HG03439 (cell line): Measurements from ENCODE around the gene RPH3AL.

ENCODE experiments used
- ATAC-seq: cut with Tn5 transposase; IDR thresholded peaks from one replicate; pipeline ENCODE4 v1.9.1; 2021; ENCODE audit warnings: mild to moderate bottlenecking, moderate library complexity; ENCODE audit not compliant: unreplicated experiment

The RPH3AL gene

GRCh38 chr17:352421-353212, at the start of gene RPH3AL:
RPH3AL (minus strand) TSS chr17:352807; CDS start chr17:327543, 25,264 bp downstream.
- no peak for ATAC-seq

GRCh38 chr17:400257-400656, 47.6 kb upstream of the RPH3AL start:
- no peak for ATAC-seq

DNA sequence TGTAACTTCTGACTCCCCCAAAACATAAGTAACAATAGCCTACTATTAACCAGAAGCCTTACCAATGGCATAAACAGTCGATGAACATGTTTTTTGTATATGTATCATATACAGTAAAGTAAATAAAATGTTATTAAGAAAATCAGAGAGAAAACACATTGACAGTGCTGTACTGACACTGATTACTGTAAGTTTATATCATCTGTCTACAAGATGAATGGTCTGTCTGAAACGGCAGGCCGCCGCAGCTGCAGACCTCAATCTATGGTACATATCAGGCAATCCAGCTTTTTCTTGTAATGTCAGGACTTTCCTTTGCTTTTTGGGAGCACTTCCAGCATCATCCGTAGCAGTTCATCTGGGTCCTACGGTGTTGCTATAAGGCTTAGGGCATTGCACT, 44.2 kb upstream of the RPH3AL start:
- ATAC-seq = no peak

DNA sequence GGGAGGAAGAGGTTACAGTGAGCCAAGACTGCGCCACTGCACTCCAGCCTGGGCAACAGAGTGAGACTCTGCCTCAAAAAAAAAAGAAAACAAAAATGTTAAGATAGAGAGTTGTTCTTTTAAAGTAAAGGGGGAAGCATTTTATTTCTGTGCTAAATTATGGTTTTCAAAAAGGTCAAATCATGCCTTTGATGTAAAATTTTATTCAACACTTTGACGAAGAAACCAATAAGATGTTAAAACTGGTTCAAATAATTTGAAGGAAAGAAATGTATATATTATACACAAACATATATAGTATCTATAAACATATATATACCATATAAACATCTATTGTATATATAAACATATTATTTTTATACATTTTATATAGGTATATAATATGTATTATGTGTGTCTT, 43.4 kb upstream of the RPH3AL start:
- ATAC-seq = no peak

DNA sequence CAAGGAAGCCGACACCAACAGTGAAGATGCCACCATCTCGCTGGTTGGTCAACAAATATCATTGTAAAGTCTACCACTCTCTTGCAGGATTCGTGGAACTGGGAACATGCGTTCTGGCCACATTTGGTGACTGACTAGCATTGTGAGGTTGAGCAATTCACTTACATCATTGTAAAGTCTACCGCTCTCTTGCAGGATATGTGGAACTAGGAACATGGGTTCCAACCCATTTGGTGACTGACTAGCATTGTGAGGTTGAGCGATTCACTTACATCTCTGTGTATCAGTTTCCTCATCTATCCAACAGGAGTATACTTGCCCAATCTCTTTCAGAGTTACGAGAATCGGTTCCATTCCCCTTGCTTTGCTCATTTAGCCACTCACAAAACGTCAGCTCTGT, 42.6 kb upstream of the RPH3AL start:
- ATAC-seq = no peak

- no peak for ATAC-seq
Measured at GRCh38 chr17:394718-395095, 42.1 kb upstream of the RPH3AL start.

GRCh38 chr17:393806-394717, 41.5 kb upstream of the RPH3AL start:
- ATAC-seq = no peak

DNA sequence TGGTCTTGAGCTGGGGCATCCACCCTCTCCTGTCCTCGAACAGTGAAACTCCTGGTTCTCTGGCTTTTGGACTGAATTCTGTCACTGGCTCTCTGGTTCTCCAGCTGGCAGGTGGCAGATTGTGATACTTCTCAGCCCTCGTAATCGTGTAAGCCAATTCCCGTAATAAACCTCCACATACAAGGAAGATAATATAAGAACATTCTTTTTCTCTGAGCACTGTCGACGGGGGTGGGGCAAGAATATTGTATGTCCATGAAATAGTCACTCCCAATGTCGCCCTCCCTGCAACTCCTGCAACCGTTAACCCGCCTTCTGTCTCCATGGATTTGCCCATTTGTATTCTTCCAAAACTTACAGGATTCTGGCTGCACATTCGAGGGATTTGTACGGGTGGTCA, 39.2 kb upstream of the RPH3AL start:
- ATAC-seq = no peak

GRCh38 chr17:390025-390424, 37.4 kb upstream of the RPH3AL start:
- no peak for ATAC-seq

- ATAC-seq = no peak
Measured at GRCh38 chr17:388087-388486, 35.5 kb upstream of the RPH3AL start.

GRCh38 chr17:386141-386876, 33.7 kb upstream of the RPH3AL start:
- ATAC-seq = no peak

GRCh38 chr17:385836-386140, 33.2 kb upstream of the RPH3AL start:
- no peak for ATAC-seq

DNA sequence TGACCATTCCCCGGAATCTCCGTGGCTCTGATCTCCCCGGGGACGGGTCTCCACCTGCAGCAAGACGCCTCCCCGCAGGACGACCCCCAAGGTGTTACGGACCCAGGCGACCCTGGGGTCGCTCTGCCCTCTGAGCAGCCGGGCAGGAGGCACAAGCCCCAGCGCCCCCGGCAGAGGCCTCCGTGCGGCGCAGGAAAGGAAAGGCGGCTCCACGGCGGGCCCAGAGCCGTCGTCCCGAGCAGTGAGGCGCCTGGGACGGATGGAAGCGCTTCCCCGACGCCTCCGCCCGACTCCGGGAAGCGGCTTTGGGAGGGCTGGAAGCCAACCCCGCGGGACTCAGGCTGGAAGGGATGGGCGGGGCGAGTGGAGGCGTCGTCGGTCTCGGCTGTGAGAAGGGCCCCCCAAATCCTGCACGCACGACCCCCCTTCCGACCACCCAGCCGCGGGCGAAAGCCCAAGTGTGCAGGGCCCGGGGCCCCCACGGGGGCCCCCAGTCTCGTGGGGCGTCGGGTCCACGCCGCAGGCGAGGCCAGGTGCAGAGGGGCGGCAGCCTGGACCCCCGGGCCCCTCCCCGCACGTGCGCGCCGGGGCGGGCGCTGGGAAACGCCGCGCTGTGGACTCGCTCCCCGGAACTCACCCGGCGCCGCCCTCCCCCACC, 32.7 kb upstream of the RPH3AL start:
- ATAC-seq = no peak

DNA sequence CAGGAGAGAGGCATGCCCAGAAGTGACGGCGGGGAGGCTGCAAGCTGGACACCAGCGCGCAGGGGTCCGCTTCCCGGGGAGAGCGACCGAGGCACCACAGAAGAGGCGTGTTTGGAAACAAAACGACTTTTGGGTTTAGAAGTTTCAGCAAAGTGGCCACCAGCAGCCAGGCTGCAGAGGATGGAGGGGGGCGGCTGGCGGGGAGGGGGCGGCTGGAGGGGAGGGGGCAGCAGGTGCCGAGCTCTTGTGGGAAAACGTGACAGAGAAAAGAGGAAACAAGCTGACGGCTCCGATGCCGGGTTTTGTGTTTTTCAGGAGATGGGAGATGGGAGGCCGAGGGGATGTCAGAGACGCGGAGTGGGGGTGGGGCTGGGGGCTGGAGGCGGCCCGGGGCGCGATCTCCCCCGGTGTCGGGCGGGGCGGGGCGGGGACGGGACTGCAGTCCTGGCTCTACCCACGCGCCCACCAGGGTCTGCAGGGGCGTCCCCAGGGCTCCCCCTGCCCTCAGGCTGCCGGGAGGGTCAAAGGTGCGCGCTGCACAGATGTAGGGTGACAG, 32.1 kb upstream of the RPH3AL start:
- no peak for ATAC-seq

GRCh38 chr17:383771-384621, 31.4 kb upstream of the RPH3AL start:
- ATAC-seq = no peak

DNA sequence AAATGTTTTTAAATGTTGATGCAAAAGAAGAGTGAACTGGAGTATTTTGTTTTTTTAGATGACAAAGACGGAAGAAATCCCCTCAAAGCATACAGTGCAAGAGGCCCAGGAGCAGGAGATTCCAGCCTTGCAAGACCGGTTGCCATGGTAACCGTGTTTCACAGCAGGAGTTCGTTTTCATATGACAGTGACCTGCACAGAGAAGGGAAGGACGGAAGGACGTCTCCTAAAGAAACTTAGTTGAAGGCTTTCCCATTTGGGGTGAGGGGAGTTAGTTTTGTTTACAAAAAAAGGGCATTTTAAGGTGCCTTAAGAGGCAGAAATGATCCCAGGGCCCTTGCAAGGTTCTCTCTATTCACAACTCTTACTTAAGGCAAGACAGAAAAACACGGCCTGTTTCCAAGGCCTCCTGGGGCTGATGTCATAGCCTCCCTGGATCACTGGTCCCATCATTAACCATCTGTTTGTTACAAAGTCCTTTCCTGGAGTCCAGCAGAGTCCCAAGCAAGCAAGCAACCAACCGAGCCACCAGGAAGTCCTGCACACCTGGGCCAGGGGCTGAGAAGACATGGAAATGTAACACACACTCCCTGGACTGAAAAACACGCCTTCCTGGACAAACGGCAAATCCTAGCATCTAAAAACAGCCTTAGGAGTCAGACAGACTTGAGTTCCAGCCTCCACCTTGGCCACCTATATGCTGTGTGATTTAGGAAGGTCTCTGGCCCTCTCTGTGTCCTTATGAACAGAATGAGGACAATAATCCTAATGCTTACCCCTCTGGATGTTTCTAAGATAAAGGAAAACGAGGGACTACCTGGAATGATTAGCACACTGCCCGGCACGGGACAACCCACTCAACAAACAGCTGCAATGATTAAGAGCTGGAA, 30.3 kb upstream of the RPH3AL start:
- ATAC-seq = no peak

DNA sequence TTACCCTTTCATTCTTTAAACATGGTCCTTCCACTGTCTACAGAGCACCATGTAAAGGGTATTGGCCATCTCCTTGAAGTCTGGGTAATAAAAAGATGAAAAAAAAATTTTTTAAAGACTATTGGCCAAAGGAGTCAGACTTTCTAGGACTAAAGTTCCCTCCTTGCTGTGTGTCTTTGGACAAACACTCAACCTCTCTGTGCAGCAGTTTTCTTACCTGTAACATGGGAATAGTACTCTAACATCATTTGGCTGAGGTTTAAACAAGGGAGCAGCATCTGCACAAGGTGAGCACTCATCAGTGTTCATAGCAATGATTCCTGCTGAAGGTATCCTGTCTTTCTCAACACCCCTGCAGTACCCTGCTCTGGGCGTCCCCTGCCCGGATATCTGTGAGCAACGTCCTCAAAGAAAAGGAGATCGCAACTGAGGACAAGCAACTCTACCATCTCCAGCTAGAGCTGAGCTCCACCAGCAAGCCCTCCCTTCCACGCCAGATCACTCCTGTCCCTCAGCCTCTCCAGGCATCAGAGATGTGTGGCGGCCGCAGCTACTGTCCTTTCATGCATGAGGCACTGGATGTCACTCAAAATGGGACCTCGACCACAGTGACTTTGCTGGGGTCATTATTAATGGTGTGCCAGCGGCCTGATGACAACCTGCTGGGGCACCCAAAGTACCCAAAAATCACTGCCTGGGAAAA, 29.5 kb upstream of the RPH3AL start:
- ATAC-seq = no peak

GRCh38 chr17:381516-381915, 28.9 kb upstream of the RPH3AL start:
- no peak for ATAC-seq
